ENCODE measurements around the gene CUZD1.

Gene CUZD1, protein sequence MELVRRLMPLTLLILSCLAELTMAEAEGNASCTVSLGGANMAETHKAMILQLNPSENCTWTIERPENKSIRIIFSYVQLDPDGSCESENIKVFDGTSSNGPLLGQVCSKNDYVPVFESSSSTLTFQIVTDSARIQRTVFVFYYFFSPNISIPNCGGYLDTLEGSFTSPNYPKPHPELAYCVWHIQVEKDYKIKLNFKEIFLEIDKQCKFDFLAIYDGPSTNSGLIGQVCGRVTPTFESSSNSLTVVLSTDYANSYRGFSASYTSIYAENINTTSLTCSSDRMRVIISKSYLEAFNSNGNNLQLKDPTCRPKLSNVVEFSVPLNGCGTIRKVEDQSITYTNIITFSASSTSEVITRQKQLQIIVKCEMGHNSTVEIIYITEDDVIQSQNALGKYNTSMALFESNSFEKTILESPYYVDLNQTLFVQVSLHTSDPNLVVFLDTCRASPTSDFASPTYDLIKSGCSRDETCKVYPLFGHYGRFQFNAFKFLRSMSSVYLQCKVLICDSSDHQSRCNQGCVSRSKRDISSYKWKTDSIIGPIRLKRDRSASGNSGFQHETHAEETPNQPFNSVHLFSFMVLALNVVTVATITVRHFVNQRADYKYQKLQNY

DNA sequence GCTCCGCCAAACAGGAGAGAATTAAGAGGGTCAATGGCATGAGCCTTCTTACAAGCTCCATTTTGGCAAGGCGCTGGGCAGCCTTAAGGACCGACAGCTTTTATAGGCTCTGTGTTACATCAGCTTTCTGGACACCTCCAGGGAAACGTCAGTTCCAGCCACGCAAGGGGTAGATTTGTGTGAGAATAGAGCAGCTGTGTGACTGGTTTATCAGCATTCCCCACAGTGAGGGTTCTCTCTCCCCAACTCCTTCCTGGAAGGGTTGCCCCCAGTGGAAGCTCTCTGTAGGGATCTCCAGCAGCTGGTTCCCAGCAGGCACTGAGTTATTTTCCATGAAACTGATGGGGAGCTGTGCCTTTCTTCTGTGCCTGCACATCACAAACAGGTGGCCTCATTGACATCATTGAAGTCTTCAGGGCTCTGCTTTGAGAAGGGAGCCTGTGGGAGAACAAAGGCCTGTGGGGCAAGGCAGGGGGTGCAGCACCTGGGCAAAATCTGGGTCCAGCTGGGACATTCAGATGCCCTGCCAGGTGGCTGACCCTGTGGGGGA lies at the start of gene CUZD1:
TSS of gene CUZD1 (minus strand) at position 75 of the 550 bp plus-strand sequence. CDS start at position 61, 14 bp downstream.
- no peak for ATAC-seq
- TF ChIP-seq ZNF8 (CRISPR knock-in tag; IDR thresholded peaks at IDR 0.05) (no peak), ZNF70 (CRISPR knock-in tag; IDR thresholded peaks at IDR 0.05) (no peak), TCF4 (CRISPR knock-in tag; IDR thresholded peaks at IDR 0.05; ENCODE audit: borderline replicate concordance) (no peak), ZFP30 (CRISPR knock-in tag; IDR thresholded peaks at IDR 0.05) (no peak), PATZ1 (CRISPR knock-in tag; IDR thresholded peaks at IDR 0.05; ENCODE audit: borderline replicate concordance) (no peak), ZC3H10 (CRISPR knock-in tag; IDR thresholded peaks at IDR 0.05) (no peak), ISL1 (CRISPR knock-in tag; IDR thresholded peaks at IDR 0.05) (no peak), TOX (CRISPR knock-in tag; IDR thresholded peaks at IDR 0.05; ENCODE audit: borderline replicate concordance) (no peak), ARNTL (CRISPR knock-in tag; IDR thresholded peaks at IDR 0.05; ENCODE audit: borderline replicate concordance, low read depth) (no peak), SNAI2 (CRISPR knock-in tag; IDR thresholded peaks at IDR 0.05) (no peak), ZNF565 (CRISPR knock-in tag; conservative IDR thresholded peaks at IDR 0.05; ENCODE audit: low read depth) (no peak), RARB (CRISPR knock-in tag; IDR thresholded peaks at IDR 0.05) (no peak), ZFP3 (CRISPR knock-in tag; IDR thresholded peaks at IDR 0.05) (no peak), GLIS3 (CRISPR knock-in tag; IDR thresholded peaks at IDR 0.05) (no peak), ESRRG (CRISPR knock-in tag; IDR thresholded peaks at IDR 0.05) (no peak), OSR1 (CRISPR knock-in tag; IDR thresholded peaks at IDR 0.05) (no peak), BACH2 (CRISPR knock-in tag; IDR thresholded peaks at IDR 0.05; ENCODE audit: borderline replicate concordance) (no peak)
- TF ChIP-seq, protein P1, sequence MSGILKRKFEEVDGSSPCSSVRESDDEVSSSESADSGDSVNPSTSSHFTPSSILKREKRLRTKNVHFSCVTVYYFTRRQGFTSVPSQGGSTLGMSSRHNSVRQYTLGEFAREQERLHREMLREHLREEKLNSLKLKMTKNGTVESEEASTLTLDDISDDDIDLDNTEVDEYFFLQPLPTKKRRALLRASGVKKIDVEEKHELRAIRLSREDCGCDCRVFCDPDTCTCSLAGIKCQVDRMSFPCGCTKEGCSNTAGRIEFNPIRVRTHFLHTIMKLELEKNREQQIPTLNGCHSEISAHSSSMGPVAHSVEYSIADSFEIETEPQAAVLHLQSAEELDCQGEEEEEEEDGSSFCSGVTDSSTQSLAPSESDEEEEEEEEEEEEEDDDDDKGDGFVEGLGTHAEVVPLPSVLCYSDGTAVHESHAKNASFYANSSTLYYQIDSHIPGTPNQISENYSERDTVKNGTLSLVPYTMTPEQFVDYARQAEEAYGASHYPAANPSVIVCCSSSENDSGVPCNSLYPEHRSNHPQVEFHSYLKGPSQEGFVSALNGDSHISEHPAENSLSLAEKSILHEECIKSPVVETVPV (CRISPR knock-in tag; IDR thresholded peaks at IDR 0.05), result no peak
- TF ChIP-seq, protein P2, sequence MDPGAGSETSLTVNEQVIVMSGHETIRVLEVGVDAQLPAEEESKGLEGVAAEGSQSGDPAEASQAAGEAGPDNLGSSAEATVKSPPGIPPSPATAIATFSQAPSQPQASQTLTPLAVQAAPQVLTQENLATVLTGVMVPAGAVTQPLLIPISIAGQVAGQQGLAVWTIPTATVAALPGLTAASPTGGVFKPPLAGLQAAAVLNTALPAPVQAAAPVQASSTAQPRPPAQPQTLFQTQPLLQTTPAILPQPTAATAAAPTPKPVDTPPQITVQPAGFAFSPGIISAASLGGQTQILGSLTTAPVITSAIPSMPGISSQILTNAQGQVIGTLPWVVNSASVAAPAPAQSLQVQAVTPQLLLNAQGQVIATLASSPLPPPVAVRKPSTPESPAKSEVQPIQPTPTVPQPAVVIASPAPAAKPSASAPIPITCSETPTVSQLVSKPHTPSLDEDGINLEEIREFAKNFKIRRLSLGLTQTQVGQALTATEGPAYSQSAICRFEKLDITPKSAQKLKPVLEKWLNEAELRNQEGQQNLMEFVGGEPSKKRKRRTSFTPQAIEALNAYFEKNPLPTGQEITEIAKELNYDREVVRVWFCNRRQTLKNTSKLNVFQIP (CRISPR knock-in tag; IDR thresholded peaks at IDR 0.05; ENCODE audit: borderline replicate concordance, low read depth), result no peak
- TF ChIP-seq, protein P3, sequence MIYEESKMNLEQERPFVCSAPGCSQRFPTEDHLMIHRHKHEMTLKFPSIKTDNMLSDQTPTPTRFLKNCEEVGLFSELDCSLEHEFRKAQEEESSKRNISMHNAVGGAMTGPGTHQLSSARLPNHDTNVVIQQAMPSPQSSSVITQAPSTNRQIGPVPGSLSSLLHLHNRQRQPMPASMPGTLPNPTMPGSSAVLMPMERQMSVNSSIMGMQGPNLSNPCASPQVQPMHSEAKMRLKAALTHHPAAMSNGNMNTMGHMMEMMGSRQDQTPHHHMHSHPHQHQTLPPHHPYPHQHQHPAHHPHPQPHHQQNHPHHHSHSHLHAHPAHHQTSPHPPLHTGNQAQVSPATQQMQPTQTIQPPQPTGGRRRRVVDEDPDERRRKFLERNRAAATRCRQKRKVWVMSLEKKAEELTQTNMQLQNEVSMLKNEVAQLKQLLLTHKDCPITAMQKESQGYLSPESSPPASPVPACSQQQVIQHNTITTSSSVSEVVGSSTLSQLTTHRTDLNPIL (CRISPR knock-in tag; IDR thresholded peaks at IDR 0.05; ENCODE audit: low read depth), result no peak

DNA sequence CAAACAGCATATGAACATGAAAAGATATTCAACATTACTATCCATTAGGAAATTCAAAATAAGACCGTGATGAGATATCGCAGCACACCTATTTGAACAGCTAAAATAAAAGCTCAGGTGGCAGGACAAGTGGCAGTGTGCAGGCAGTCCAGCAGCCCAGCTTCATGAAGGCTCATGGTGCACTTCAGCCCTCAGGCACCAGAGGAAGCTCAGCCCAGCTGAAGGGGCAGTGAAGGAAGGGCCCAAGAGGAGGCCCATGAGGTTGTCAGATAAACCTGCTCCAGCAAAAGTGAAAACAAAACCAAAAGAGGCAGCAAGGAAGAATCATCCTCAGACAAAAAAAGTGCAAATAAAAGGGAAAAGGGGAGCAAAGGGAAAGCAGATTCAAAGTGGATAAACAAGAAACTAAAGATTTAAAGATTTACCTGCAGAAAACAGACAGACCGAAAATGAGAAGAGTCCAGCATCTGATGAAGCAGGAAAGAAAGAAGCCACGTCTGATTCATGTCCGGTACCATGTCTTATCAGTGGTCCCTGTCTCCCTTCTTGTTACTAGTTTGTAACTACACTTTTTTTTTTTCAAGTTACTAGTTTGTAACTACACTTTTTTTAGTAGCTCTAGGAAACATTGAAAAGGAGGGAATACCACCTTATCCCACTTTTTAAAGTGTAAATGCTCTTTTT lies 48.7 kb upstream of the CUZD1 start:
- peak; percentile 53; the same call in 2 of the 3 replicates for ATAC-seq
- no peak for TF ChIP-seq ISL1 (CRISPR knock-in tag; IDR thresholded peaks at IDR 0.05)
- TF ChIP-seq PPARA (CRISPR knock-in tag; IDR thresholded peaks at IDR 0.05; ENCODE audit: borderline replicate concordance), result no peak
- no peak for TF ChIP-seq TCF4 (CRISPR knock-in tag; IDR thresholded peaks at IDR 0.05; ENCODE audit: borderline replicate concordance)
- TF ChIP-seq BACH2 (CRISPR knock-in tag; IDR thresholded peaks at IDR 0.05; ENCODE audit: borderline replicate concordance), result no peak
- TF ChIP-seq ARNTL (CRISPR knock-in tag; IDR thresholded peaks at IDR 0.05; ENCODE audit: borderline replicate concordance, low read depth), result no peak
- TF ChIP-seq ESRRG (CRISPR knock-in tag; IDR thresholded peaks at IDR 0.05), result no peak
- no peak for TF ChIP-seq ZNF70 (CRISPR knock-in tag; IDR thresholded peaks at IDR 0.05)
- no peak for TF ChIP-seq ZNF565 (CRISPR knock-in tag; conservative IDR thresholded peaks at IDR 0.05; ENCODE audit: low read depth)
- TF ChIP-seq, protein P3 (CRISPR knock-in tag; IDR thresholded peaks at IDR 0.05; ENCODE audit: low read depth), result no peak
- TF ChIP-seq OSR1 (CRISPR knock-in tag; IDR thresholded peaks at IDR 0.05), result no peak
- TF ChIP-seq CSDC2 (CRISPR knock-in tag; IDR thresholded peaks at IDR 0.05), result no peak
- no peak for TF ChIP-seq SNAI2 (CRISPR knock-in tag; IDR thresholded peaks at IDR 0.05)
- TF ChIP-seq PATZ1 (CRISPR knock-in tag; IDR thresholded peaks at IDR 0.05; ENCODE audit: borderline replicate concordance), result no peak
